WI38 (cell line): ENCODE results near the gene PKNOX2.
A peak's percentile ranks its signal among the peaks of the same experiment; 100 is the strongest.

Experiments used
- H3K4me3 ChIP-seq: 2 replicates; pipeline ENCODE4 v1.5.1; 2011; ENCODE audit warnings: low read depth, mild to moderate bottlenecking, control low read depth, low read length
- TF ChIP-seq, protein P1 (sequence below): IDR thresholded peaks from 2 replicates; pipeline ENCODE4 v1.5.1; 2012; ENCODE audit warnings: low read depth, mild to moderate bottlenecking, control low read depth, low read length

The PKNOX2 gene

DNA sequence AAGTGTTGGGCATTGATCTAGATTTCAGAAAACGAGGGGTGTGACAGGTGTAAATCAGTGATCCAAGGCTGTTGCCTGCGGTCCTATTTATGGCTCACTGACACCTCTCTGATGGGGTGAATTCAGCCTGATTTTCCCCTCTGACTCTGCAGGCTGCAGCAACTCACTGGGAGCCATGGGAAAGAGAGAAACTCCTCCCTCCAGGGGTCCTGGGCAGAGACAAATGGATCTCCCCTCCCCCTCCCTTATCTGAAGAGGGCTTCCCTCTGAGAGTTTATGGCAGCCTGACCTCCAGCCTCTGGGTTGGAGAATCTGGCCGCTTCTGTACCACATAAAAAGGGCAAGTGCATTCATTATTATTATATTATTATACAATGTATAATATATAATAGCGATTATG is 1.8 kb upstream of the PKNOX2 start:
- H3K4me3 ChIP-seq: no peak overlapping the region
- TF ChIP-seq, protein P1, sequence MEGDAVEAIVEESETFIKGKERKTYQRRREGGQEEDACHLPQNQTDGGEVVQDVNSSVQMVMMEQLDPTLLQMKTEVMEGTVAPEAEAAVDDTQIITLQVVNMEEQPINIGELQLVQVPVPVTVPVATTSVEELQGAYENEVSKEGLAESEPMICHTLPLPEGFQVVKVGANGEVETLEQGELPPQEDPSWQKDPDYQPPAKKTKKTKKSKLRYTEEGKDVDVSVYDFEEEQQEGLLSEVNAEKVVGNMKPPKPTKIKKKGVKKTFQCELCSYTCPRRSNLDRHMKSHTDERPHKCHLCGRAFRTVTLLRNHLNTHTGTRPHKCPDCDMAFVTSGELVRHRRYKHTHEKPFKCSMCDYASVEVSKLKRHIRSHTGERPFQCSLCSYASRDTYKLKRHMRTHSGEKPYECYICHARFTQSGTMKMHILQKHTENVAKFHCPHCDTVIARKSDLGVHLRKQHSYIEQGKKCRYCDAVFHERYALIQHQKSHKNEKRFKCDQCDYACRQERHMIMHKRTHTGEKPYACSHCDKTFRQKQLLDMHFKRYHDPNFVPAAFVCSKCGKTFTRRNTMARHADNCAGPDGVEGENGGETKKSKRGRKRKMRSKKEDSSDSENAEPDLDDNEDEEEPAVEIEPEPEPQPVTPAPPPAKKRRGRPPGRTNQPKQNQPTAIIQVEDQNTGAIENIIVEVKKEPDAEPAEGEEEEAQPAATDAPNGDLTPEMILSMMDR: no peak

DNA sequence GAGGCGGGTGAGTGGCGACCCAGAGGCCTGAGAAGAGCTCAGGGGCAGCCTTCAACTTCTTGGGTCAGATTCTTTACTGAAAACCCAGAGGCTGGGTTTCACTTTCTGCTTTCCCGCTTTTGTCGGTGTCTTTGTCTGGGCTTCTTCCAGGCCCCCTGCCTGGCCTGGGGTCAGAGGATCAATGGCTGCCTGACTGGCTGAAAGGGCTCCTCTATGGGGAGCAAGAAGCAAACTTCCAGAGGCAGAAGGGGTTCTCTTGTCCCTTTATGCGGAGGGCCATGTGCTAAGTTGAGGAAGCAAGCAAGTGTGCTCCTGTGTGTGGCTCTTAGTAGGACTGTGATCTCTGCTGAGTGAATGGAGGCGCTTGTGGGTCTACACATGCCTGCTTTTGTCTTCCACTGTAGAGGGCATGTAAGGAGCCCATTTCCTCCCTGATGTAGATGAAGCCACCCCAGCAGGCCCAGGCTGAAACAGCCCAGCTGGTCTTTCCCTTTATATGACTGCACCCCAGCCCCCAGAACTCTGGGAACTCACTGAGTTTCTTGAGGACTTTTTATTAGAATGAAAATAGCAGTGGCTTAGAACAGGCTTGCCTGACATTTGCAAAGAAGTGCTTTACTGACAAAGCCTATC is 1.0 kb upstream of the PKNOX2 start:
- no peak overlapping the region for H3K4me3 ChIP-seq
- TF ChIP-seq, protein P1: no peak

DNA sequence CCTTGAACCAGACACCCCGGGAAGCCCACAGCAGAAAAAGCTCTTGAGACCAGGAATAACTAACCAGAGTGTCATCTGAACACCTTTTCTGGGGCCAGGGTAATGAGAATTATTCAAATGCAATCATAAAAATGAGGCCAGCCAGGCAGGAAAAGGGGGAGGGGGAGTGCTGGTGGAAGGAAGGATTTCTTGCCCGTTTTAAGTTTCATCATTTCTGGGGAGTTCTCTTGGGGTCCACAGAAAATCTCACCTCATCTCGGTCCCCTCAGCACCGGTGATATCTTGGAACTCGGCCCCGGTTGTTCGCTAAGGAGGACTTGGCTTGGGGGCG is 495 bp upstream of the PKNOX2 start:
- TF ChIP-seq, protein P1: no peak
- 0 out of 2 replicates have a peak overlapping the region, but pooled peaks have one; percentile 17 for H3K4me3 ChIP-seq

DNA sequence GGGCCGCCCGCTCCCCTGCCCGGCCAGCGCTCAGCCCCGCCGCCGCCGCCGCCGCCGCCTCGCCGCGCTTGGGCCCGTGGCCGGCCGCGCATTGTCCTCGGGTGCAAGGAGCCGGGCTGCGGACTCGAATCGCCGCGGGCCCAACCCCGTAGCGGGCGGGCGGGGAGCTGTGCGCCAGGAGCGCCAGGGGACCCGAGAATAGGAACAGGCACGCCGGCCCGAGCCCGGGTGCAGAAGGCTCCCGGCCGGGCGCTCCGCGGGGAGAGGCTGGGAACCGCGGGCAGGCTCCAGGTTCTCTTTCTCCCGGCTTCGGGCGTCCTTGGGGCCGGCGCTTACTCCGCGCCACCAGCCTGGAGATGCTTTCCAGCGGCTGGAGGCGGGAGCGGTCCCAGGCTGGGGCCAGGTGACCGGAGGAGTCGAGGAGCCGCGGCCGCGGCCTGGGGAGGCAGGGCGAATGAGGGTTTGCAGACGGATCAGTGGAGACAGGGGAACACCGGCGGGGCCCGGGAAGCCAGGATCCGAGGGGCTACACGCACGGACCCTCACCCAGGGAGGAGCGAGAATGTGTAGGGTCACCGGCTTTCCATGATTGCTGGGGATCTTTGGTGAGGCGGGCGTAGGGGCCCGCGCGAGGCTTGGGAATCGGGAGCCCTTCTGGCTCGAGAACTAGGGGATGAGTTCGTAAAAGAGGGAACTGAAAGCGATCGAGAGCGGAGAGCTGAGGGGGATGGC is 726 bp downstream of the PKNOX2 start:
- H3K4me3 ChIP-seq: peak overlapping the region; percentile 63

DNA sequence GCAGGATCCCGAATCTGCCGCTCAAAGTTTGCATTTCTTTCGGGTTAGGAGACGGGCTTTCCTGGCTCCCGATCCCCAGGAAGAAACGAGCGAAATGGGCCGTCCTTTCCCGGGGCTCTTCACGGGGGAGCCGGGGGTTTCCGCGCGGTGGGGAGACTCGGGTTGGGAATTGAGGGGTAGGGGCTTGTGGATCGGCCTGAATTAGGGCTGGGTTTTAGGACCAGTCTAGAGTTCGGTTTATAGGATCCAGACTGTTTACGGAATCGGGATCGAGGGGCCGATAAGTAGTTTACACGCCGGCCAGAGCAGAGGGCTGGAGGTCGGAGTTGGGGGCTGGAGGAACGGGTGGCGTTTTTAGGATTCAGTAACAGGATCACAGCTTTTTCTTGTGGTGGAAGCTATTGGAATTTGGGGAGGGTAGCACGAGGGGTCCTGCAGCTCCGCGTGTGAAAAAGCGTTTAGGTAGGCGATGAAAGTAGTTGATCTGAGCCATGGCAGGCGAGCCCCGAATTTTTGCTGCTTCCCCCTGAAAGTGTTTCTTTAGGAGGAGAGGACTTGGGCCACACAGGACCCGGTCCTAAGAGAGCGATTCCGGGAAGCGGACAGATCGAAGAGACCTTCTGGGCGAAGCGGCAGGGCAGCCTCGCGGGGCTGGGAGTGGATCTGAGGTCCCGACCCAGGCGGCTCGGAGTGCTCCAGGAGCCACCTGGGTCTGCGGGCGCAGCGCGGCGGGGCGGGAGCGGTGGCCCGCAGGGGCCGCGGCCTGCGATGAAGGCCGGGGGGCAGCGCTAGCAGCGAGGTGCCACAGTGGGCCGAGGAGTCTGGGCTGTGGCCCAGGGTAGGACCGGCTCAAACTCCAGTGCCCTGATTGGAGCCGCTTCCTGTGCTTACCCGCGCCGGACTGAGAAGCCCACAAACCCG is 1.6 kb downstream of the PKNOX2 start:
- TF ChIP-seq, protein P1: no peak
- peak overlapping the region; percentile 63 for H3K4me3 ChIP-seq

More for the DNA sequence above, 726 bp downstream of the PKNOX2 start:
- TF ChIP-seq, protein P1: no peak

DNA sequence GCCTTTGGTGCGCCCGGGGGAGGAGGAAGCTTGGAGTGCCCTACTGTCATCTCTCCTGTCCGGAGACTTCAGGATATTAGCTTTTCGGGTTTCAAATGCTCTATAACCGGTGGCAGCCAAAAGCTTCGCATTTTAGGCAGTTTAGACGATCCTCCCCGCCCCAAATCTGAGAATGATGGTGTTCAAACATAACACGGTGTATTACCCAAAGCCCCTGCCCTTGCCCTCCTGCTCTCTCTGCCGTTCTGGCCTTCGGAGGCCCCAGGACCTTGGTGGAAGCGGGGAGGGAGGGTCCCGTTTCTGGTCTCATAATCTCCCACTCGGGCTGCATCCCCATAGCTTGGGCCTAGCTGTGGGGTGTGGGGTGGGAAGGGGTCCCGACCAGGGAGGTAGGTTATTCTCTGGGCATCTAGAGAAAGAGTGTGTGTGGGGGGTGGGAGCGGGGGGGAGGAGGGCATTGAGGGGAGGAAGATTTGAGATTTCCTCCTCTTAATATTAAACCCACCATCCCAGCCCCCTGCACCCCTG is 2.3 kb downstream of the PKNOX2 start:
- peak overlapping the region; percentile 63 for H3K4me3 ChIP-seq
- TF ChIP-seq, protein P1: no peak
